Measurements from ENCODE around the gene TBC1D8. TPM values are rescaled to one million over a fixed set of nuclear protein-coding genes. Genes with fewer than 3 reads are reported as not detected.

Gene TBC1D8
- total RNA-seq, 1 experiment from 2014 or later = 51.7 TPM

DNA sequence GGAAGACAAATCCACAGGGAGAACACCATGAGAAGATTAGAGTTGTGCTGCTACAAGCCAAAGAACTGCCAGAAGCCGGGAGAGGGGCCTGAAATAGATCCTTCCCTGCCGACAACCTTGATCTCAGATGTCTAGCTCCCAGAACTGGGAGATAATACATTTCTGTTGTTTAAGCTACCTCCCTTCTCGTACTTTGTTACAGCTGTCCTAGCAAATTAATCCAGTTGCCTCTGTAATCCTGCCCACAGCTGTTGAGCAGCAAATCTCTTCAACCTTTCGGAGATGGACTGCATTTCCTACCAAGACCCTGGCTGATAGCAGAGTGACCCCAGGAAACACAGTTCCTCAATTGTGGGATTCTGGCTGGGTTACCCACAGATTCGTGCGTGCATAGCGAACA is 2.6 kb upstream of the TBC1D8 start:
- Mint-ChIP-seq H3K4me1 (peaks cover 37% of the 10 kb centered on the region), H3K4me3 (no peak overlapping the region), H3K9me3 (no peaks in the 10 kb centered on the region), H3K27me3 (ENCODE audit: low read depth) (peaks cover 9% of the 10 kb centered on the region), H3K36me3 (no peaks in the 10 kb centered on the region), H3K27ac (no peak overlapping the region)
- ChIA-PET POLR2A (interaction anchor here (0.5 kb wide), 1 partner anchor 30 kb away, joined by 3 read pairs; no protein-coding TSS in a partner anchor), CTCF (interaction anchor here (0.9 to 5.8 kb wide), 9 partner anchors 35 to 146 kb away, joined by 3 to 102 read pairs (median 14); no protein-coding TSS in a partner anchor)
- TF ChIP-seq, protein P1, sequence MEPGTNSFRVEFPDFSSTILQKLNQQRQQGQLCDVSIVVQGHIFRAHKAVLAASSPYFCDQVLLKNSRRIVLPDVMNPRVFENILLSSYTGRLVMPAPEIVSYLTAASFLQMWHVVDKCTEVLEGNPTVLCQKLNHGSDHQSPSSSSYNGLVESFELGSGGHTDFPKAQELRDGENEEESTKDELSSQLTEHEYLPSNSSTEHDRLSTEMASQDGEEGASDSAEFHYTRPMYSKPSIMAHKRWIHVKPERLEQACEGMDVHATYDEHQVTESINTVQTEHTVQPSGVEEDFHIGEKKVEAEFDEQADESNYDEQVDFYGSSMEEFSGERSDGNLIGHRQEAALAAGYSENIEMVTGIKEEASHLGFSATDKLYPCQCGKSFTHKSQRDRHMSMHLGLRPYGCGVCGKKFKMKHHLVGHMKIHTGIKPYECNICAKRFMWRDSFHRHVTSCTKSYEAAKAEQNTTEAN (CRISPR knock-in tag; IDR thresholded peaks at IDR 0.05) = no peak
- TF ChIP-seq ZNF263 (CRISPR knock-in tag; IDR thresholded peaks at IDR 0.05; ENCODE audit: low read depth) (no peak), NR1H2 (CRISPR knock-in tag; IDR thresholded peaks at IDR 0.05) (no peak), SOX15 (CRISPR knock-in tag; IDR thresholded peaks at IDR 0.05) (no peak), ZNF317 (CRISPR knock-in tag; IDR thresholded peaks at IDR 0.05; ENCODE audit: borderline replicate concordance, low read depth) (no peak), JAZF1 (CRISPR knock-in tag; IDR thresholded peaks at IDR 0.05) (no peak), RORB (CRISPR knock-in tag; IDR thresholded peaks at IDR 0.05) (no peak), FOXP1 (CRISPR knock-in tag; IDR thresholded peaks at IDR 0.05; ENCODE audit: borderline replicate concordance) (no peak), ZNF423 (CRISPR knock-in tag; IDR thresholded peaks at IDR 0.05) (no peak), FOXJ3 (CRISPR knock-in tag; IDR thresholded peaks at IDR 0.05; ENCODE audit: borderline replicate concordance) (no peak), GTF2I (CRISPR knock-in tag; conservative IDR thresholded peaks at IDR 0.05) (no peak), FOXK1 (CRISPR knock-in tag; IDR thresholded peaks at IDR 0.05) (no peak)
- TF ChIP-seq, protein P2, sequence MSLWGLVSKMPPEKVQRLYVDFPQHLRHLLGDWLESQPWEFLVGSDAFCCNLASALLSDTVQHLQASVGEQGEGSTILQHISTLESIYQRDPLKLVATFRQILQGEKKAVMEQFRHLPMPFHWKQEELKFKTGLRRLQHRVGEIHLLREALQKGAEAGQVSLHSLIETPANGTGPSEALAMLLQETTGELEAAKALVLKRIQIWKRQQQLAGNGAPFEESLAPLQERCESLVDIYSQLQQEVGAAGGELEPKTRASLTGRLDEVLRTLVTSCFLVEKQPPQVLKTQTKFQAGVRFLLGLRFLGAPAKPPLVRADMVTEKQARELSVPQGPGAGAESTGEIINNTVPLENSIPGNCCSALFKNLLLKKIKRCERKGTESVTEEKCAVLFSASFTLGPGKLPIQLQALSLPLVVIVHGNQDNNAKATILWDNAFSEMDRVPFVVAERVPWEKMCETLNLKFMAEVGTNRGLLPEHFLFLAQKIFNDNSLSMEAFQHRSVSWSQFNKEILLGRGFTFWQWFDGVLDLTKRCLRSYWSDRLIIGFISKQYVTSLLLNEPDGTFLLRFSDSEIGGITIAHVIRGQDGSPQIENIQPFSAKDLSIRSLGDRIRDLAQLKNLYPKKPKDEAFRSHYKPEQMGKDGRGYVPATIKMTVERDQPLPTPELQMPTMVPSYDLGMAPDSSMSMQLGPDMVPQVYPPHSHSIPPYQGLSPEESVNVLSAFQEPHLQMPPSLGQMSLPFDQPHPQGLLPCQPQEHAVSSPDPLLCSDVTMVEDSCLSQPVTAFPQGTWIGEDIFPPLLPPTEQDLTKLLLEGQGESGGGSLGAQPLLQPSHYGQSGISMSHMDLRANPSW (CRISPR knock-in tag; conservative IDR thresholded peaks at IDR 0.05; ENCODE audit: low read depth) = no peak
- TF ChIP-seq, protein P3, sequence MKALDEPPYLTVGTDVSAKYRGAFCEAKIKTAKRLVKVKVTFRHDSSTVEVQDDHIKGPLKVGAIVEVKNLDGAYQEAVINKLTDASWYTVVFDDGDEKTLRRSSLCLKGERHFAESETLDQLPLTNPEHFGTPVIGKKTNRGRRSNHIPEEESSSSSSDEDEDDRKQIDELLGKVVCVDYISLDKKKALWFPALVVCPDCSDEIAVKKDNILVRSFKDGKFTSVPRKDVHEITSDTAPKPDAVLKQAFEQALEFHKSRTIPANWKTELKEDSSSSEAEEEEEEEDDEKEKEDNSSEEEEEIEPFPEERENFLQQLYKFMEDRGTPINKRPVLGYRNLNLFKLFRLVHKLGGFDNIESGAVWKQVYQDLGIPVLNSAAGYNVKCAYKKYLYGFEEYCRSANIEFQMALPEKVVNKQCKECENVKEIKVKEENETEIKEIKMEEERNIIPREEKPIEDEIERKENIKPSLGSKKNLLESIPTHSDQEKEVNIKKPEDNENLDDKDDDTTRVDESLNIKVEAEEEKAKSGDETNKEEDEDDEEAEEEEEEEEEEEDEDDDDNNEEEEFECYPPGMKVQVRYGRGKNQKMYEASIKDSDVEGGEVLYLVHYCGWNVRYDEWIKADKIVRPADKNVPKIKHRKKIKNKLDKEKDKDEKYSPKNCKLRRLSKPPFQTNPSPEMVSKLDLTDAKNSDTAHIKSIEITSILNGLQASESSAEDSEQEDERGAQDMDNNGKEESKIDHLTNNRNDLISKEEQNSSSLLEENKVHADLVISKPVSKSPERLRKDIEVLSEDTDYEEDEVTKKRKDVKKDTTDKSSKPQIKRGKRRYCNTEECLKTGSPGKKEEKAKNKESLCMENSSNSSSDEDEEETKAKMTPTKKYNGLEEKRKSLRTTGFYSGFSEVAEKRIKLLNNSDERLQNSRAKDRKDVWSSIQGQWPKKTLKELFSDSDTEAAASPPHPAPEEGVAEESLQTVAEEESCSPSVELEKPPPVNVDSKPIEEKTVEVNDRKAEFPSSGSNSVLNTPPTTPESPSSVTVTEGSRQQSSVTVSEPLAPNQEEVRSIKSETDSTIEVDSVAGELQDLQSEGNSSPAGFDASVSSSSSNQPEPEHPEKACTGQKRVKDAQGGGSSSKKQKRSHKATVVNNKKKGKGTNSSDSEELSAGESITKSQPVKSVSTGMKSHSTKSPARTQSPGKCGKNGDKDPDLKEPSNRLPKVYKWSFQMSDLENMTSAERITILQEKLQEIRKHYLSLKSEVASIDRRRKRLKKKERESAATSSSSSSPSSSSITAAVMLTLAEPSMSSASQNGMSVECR (CRISPR knock-in tag; IDR thresholded peaks at IDR 0.05; ENCODE audit: borderline replicate concordance) = no peak
- TF ChIP-seq, protein P4, sequence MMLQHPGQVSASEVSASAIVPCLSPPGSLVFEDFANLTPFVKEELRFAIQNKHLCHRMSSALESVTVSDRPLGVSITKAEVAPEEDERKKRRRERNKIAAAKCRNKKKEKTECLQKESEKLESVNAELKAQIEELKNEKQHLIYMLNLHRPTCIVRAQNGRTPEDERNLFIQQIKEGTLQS (CRISPR knock-in tag; conservative IDR thresholded peaks at IDR 0.05) = no peak
- TF ChIP-seq, protein P5, sequence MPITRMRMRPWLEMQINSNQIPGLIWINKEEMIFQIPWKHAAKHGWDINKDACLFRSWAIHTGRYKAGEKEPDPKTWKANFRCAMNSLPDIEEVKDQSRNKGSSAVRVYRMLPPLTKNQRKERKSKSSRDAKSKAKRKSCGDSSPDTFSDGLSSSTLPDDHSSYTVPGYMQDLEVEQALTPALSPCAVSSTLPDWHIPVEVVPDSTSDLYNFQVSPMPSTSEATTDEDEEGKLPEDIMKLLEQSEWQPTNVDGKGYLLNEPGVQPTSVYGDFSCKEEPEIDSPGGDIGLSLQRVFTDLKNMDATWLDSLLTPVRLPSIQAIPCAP (CRISPR knock-in tag; IDR thresholded peaks at IDR 0.05) = no peak
- TF ChIP-seq, protein P6, sequence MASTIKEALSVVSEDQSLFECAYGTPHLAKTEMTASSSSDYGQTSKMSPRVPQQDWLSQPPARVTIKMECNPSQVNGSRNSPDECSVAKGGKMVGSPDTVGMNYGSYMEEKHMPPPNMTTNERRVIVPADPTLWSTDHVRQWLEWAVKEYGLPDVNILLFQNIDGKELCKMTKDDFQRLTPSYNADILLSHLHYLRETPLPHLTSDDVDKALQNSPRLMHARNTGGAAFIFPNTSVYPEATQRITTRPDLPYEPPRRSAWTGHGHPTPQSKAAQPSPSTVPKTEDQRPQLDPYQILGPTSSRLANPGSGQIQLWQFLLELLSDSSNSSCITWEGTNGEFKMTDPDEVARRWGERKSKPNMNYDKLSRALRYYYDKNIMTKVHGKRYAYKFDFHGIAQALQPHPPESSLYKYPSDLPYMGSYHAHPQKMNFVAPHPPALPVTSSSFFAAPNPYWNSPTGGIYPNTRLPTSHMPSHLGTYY (CRISPR knock-in tag; IDR thresholded peaks at IDR 0.05) = no peak
- DNase-seq (ENCODE audit: low spot score) (no peak), ATAC-seq (no peak)
